GM12865 (cell line): Measurements from ENCODE around the gene HGD.

ENCODE experiments used
- DNase-seq: peaks from one replicate; pipeline ENCODE4 v3.0.0; 2010; ENCODE audit warnings: low read depth
- H3K4me3 ChIP-seq: 2 replicates; pipeline ENCODE4 v1.5.1; 2011; ENCODE audit warnings: mild to moderate bottlenecking, low read depth, low read length, control low read depth
- TF ChIP-seq, protein P1 (sequence below): IDR thresholded peaks from 2 replicates; pipeline ENCODE4 v1.5.1; 2011; ENCODE audit warnings: low read length, control low read depth, low read depth, inconsistent platforms; ENCODE audit not compliant: insufficient read depth; ENCODE audit errors: missing control alignments

HGD gene

DNA sequence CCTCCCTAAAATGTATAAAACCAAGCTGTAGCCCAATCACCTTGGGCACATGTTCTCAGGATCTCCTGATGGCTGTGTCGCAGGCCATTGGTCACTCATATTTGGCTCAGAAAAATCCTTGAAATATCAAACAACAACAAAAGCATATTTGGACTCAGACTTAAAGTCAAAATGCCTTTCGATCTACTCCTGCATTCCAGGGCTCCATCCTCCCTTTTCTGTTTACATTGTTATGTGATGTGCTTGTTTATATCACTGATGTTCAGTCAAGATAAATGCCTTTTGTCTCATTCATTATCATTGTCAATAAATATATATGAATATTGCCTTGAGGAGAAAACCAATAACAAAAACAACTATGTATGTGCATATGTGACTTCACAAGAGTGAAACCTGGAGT is 31.7 kb downstream of the HGD start:
- no peak overlapping the region for H3K4me3 ChIP-seq
- TF ChIP-seq, protein P1, sequence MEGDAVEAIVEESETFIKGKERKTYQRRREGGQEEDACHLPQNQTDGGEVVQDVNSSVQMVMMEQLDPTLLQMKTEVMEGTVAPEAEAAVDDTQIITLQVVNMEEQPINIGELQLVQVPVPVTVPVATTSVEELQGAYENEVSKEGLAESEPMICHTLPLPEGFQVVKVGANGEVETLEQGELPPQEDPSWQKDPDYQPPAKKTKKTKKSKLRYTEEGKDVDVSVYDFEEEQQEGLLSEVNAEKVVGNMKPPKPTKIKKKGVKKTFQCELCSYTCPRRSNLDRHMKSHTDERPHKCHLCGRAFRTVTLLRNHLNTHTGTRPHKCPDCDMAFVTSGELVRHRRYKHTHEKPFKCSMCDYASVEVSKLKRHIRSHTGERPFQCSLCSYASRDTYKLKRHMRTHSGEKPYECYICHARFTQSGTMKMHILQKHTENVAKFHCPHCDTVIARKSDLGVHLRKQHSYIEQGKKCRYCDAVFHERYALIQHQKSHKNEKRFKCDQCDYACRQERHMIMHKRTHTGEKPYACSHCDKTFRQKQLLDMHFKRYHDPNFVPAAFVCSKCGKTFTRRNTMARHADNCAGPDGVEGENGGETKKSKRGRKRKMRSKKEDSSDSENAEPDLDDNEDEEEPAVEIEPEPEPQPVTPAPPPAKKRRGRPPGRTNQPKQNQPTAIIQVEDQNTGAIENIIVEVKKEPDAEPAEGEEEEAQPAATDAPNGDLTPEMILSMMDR: no peak
- DNase-seq: no peak

DNA sequence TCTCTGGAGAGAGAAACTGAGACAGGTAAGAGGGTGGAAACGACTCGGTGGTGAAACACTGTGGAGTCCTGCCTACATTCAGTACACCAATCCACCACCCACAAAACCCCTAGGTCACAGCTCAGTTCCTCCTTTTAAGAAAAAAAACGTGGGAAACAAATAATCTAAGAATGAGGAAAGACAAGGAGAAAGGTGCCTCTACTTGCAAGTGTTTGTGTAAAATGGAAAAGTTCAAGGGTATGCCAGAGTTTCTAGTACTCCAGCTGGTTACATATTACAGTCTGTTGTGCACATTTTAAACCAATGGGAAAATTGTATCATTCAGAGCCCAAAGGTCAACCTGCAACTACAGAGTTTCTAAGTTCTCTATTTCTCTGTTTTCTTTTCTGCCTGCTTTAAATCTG is 32.2 kb downstream of the HGD start:
- TF ChIP-seq, protein P1: no peak
- DNase-seq: peak; percentile 4
- no peak overlapping the region for H3K4me3 ChIP-seq

DNA sequence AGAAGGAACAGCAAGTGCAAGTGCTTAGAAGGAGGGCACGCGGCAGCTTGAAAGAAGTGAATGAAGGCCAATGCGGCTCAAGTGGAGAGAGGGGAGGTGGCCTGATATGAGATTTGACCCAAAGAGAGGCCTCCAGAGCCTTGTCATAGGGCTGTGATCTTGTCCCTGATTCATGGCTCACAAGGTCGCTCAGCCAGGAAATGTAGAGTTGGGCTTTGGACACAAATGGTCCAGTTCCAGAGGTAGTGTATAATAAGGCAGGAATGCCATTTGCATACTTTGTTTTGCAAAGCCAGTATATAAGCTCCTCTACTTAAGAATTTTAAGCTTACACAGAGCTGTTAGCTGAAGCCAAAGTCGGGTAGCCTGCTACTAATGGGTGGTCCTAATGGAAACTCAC is 33.7 kb downstream of the HGD start:
- TF ChIP-seq, protein P1: no peak
- H3K4me3 ChIP-seq: no peak overlapping the region
- DNase-seq: no peak

DNA sequence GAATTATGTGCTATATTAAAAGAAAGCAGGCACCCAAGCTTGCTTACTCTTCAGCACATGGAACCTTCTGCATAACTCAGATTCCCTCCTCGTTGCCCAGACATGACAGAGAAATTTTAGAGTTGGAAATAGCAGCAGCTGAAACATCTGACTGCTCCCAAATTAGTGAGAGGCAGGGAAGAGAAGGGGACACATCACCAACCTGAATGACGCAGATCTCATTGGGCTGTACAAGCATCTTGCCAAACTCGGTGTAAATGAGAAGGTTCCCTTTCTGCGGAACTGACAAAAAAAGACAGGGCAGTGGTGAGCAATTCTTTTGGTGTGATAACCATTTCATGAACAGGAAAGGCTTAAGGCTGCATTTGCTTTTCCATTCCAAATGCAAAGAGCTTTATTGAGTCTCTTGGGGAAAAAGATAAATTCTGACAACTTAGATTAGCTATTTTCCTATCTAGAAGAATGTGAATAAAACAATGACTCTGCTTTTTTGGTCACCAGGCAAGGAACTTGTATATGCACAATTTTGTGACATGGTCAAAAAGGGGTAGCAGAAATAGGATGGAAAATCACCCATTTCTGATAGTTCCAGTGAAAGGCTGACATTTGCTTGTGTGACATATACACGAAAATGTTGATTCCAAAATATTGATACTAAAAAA is 35.1 kb downstream of the HGD start:
- no peak for DNase-seq
- no peak overlapping the region for H3K4me3 ChIP-seq
- TF ChIP-seq, protein P1: no peak

DNA sequence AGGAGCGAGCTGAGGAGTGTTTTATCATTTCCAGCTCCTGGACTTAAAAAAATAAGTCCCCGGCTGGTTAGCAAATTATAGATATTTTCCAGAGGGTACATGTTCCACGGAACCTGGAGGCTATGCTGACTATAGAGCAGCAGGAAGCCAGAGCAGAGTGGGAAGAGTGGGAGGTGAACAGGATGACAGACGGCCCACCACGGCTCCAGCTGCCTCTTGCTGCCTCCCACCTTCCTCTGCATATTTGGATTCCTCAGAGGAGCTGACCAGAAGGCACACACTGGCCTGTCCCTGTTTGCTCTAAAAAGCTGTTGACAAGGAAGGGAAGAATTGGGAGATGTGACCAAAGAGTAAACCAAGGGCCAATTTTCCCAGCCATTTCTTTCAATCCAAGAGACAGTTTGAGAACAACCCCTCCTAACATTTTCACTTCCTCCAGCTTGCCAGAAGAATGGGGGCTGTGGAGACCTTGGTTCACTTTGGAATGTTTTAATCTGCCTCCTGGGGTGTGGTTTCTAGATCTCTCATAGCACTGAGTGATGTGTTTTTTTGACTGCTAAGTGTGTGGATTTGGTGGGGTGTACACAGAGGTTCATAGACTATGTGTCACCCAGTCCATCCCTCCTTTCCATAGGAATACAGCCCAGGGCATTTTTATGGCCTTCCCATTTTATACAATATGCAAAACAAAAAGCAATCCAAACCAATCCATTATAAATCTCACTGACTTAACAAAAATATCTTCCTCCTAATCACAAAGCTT is 36.8 kb downstream of the HGD start:
- no peak for DNase-seq
- no peak overlapping the region for H3K4me3 ChIP-seq

DNA sequence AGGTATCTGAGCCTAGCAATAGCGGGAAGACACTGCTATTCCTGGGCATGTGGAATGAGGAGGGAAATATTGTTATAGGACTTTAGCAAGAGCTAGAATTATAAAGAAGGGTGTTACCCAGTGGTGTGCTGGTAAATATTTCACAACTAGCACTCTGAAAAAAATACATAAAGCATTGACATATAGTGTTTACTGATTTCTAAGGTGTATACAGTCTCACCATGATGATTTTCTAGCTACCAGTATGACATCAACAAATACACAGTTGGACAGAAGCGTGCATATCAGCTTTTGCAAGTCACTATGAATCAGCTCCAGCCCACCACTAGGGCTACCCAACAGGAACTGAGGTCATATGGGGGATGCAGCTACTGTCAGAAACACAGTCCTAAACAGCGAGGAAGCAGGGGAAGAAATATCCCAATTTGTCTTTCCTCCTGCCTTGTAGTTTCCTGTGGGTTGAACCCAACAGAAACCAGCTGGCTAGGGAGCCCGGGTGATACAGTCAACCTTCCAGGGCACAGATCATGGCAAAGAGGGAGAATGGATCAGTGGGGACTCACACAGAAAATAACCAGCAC is 39.6 kb downstream of the HGD start:
- DNase-seq: no peak
- H3K4me3 ChIP-seq: no peak overlapping the region
- TF ChIP-seq, protein P1: no peak

More for the DNA sequence above, 36.8 kb downstream of the HGD start:
- TF ChIP-seq, protein P1: no peak
